NCI-H1694 (cell line): ENCODE data around the gene CHST15.

Source experiments
- DNase-seq: peaks from one replicate; lab custom pipeline; 2025; lab: John Stamatoyannopoulos, UW

CHST15 gene

GRCh38 chr10:123964953-123965352 is 128.4 kb downstream of the CHST15 start:
- DNase-seq = no peak

GRCh38 chr10:123962756-123963530 is 130.5 kb downstream of the CHST15 start:
- no peak for DNase-seq

GRCh38 chr10:123958241-123958640 is 135.2 kb downstream of the CHST15 start:
- DNase-seq = no peak
